IMR-90 (cell line): ENCODE results near the gene RAB1A. TPM values are rescaled to one million over a fixed set of nuclear protein-coding genes. Genes with fewer than 3 reads are reported as not detected.

Experiments used
- ATAC-seq: fragments of 200-7000 bp; cut with Tn5 transposase; 2 replicates; pipeline ENCODE4 v1.9.1; 2020; ENCODE audit warnings: low read depth, mild to moderate bottlenecking, moderate library complexity
- BruUV-seq: library from RNA; stranded (reverse); fragments of 400-500 nt; replicated peaks from 2 replicates; lab custom pipeline; 2021; lab: Mats Ljungman, UMichigan
- CTCF ChIA-PET: fragments of 300-600 bp; formaldehyde crosslinking; extraction: SDS; loops from one replicate; lab custom pipeline; 2021; ENCODE audit warnings: antibody characterized with exemption; lab: Yijun Ruan, JAX
- POLR2A ChIA-PET: fragments of 300-600 bp; sonication (Branson Sonifier 250); formaldehyde crosslinking; loops from one replicate; lab custom pipeline; 2022; ENCODE audit warnings: antibody characterized with exemption; ENCODE audit not compliant: unreplicated experiment; lab: Charles Lee
- DNase-seq: peaks from one replicate; pipeline ENCODE4 v3.0.0; 2013
- H2AFZ ChIP-seq: replicated peaks from 2 replicates; pipeline ENCODE3; 2013; ENCODE audit warnings: low read length, mild to moderate bottlenecking; ENCODE audit not compliant: poor library complexity
- H2AK5ac ChIP-seq: 2 replicates; pipeline ENCODE4 v1.6.1; 2013; ENCODE audit warnings: low read depth, low read length, inconsistent platforms
- H2AK9ac ChIP-seq: replicated peaks from 2 replicates; pipeline ENCODE3; 2013; ENCODE audit warnings: mild to moderate bottlenecking, low read depth, low read length, moderate library complexity; ENCODE audit not compliant: poor library complexity
- H2BK120ac ChIP-seq: 2 replicates; pipeline ENCODE4 v1.6.1; 2013; ENCODE audit warnings: low read depth, low read length, inconsistent platforms
- H2BK15ac ChIP-seq: 3 replicates; pipeline ENCODE4 v1.6.1; 2013; ENCODE audit warnings: low read depth, low read length, inconsistent platforms
- H2BK20ac ChIP-seq: 2 replicates; pipeline ENCODE4 v1.6.1; 2013; ENCODE audit warnings: low read depth, mild to moderate bottlenecking, inconsistent platforms, low read length, moderate library complexity
- H2BK5ac ChIP-seq: 2 replicates; pipeline ENCODE4 v1.6.1; 2013; ENCODE audit warnings: mild to moderate bottlenecking, low read depth, low read length, inconsistent platforms; ENCODE audit not compliant: poor library complexity, severe bottlenecking
- H3K14ac ChIP-seq: replicated peaks from 2 replicates; pipeline ENCODE4 v1.6.1; 2013; ENCODE audit warnings: low read depth, low read length, inconsistent platforms
- H3K18ac ChIP-seq: 2 replicates; pipeline ENCODE4 v1.6.1; 2013; ENCODE audit warnings: low read depth, low read length, control low read depth
- H3K23ac ChIP-seq: 2 replicates; pipeline ENCODE4 v1.6.1; 2013; ENCODE audit warnings: low read depth, low read length, inconsistent platforms
- H3K27ac ChIP-seq: 2 replicates; pipeline ENCODE4 v1.5.1; 2013; ENCODE audit warnings: mild to moderate bottlenecking, control low read depth, low read length; ENCODE audit not compliant: insufficient read depth
- H3K27me3 ChIP-seq: 2 replicates; pipeline ENCODE4 v1.6.1; 2013; ENCODE audit warnings: low read length; ENCODE audit not compliant: control insufficient read depth, insufficient read depth
- H3K36me3 ChIP-seq: 2 replicates; pipeline ENCODE4 v1.6.1; 2013; ENCODE audit warnings: low read length, mixed read lengths; ENCODE audit not compliant: control insufficient read depth, insufficient read depth
- H3K4ac ChIP-seq: 2 replicates; pipeline ENCODE4 v1.6.1; 2013; ENCODE audit warnings: low read depth, low read length, inconsistent platforms
- H3K4me1 ChIP-seq: 2 replicates; pipeline ENCODE4 v1.6.1; 2013; ENCODE audit warnings: low read length, mixed read lengths; ENCODE audit not compliant: control insufficient read depth, insufficient read depth
- H3K4me2 ChIP-seq: 2 replicates; pipeline ENCODE4 v1.6.1; 2013; ENCODE audit warnings: low read depth, mild to moderate bottlenecking, control low read depth, low read length, moderate library complexity
- H3K4me3 ChIP-seq: 2 replicates; pipeline ENCODE4 v1.5.1; 2013; ENCODE audit warnings: low read depth, mild to moderate bottlenecking, control low read depth, low read length, moderate library complexity; ENCODE audit not compliant: insufficient read depth
- H3K56ac ChIP-seq: 2 replicates; pipeline ENCODE4 v1.6.1; 2013; ENCODE audit warnings: low read length, inconsistent platforms; ENCODE audit not compliant: insufficient read depth; ENCODE audit errors: extremely low read depth
- H3K79me1 ChIP-seq, 2 experiments: 2 replicates each; pipeline ENCODE4 v1.6.1; 2013; ENCODE audit warnings: low read length in 2 of 2, inconsistent platforms in 1 of 2, low read depth in 1 of 2
- H3K9ac ChIP-seq: 2 replicates; pipeline ENCODE4 v1.6.1; 2013; ENCODE audit warnings: low read depth, low read length, control low read depth
- H3K9me1 ChIP-seq: 2 replicates; pipeline ENCODE4 v1.6.1; 2013; ENCODE audit warnings: low read length, inconsistent platforms; ENCODE audit not compliant: insufficient read depth
- H3K9me3 ChIP-seq: 2 replicates; pipeline ENCODE4 v1.6.1; 2013; ENCODE audit warnings: low read length; ENCODE audit not compliant: control insufficient read depth, insufficient read depth
- H4K20me1 ChIP-seq: 2 replicates; pipeline ENCODE4 v1.6.1; 2013; ENCODE audit warnings: low read length, inconsistent platforms; ENCODE audit not compliant: insufficient read depth
- H4K5ac ChIP-seq: 2 replicates; pipeline ENCODE4 v1.6.1; 2013; ENCODE audit warnings: mild to moderate bottlenecking, low read depth, low read length, control low read depth
- H4K8ac ChIP-seq, 2 experiments: 2 replicates each; pipeline ENCODE4 v1.6.1; 2013; ENCODE audit warnings: low read depth in 2 of 2, low read length in 2 of 2, control low read depth in 1 of 2, inconsistent platforms in 1 of 2
- H4K91ac ChIP-seq: 2 replicates; pipeline ENCODE4 v1.6.1; 2013; ENCODE audit warnings: low read depth, low read length, inconsistent platforms; ENCODE audit not compliant: insufficient read depth
- CEBPB ChIP-seq: IDR thresholded peaks from 2 replicates; pipeline ENCODE4 v1.6.1; 2012; ENCODE audit warnings: low read depth, low read length, improper control_type of control experiment
- CTCF ChIP-seq: conservative IDR thresholded peaks from 2 replicates; pipeline ENCODE4 v1.5.1; 2012; ENCODE audit warnings: mild to moderate bottlenecking, low read depth, low read length, improper control_type of control experiment
- ELK1 ChIP-seq: fragments of 150-350 bp; IDR thresholded peaks from 2 replicates; pipeline ENCODE4 v1.6.1; 2016; ENCODE audit warnings: low read depth, mild to moderate bottlenecking, low read length, moderate library complexity, borderline replicate concordance
- MAFK ChIP-seq: IDR thresholded peaks from 2 replicates; pipeline ENCODE4 v1.6.1; 2012; ENCODE audit warnings: low read depth, low read length, improper control_type of control experiment
- MAZ ChIP-seq: IDR thresholded peaks from 2 replicates; pipeline ENCODE4 v1.6.1; 2012; ENCODE audit warnings: low read depth, mild to moderate bottlenecking, low read length, improper control_type of control experiment, moderate library complexity, borderline replicate concordance
- MXI1 ChIP-seq: IDR thresholded peaks from 2 replicates; pipeline ENCODE4 v1.6.1; 2012; ENCODE audit warnings: low read depth, mild to moderate bottlenecking, low read length, moderate library complexity, borderline replicate concordance
- USF2 ChIP-seq: fragments of 150-350 bp; IDR thresholded peaks from 2 replicates; pipeline ENCODE4 v1.6.1; 2017; ENCODE audit warnings: mild to moderate bottlenecking, antibody characterized with exemption, low read length, low read depth
- WGBS, 2 experiments: methylation state at CpG; one replicate each; pipeline versions ENCODE4 v1.1.5 to v1.1.7; 2013; ENCODE audit warnings: missing lambda C conversion rate in 2 of 2; ENCODE audit not compliant: insufficient read length in 1 of 2; ENCODE audit errors: extremely low coverage in 2 of 2; 5-methylcytosine and 5-hydroxymethylcytosine counted together
- dilution Hi-C: fragments of 300-500 bp; cut with HindIII; formaldehyde crosslinking; loops from one replicate; pipeline ENCODE4 v1.14.3; 2018; ENCODE audit warnings: low sequenced_read_pairs; ENCODE audit not compliant: unreplicated experiment
- in situ Hi-C: fragments of 300-500 bp; cut with MboI; formaldehyde crosslinking; loops from 3 replicates; pipeline ENCODE4 v1.14.3; 2019; ENCODE audit warnings: low sequenced_read_pairs, inconsistent platforms, mixed read lengths
- intact Hi-C: fragments of 100-400 bp; cut with micrococcal nuclease; formaldehyde crosslinking; loops from 2 replicates; pipeline ENCODE4 v1.10.0; 2022
- polyA plus RNA-seq, 3 experiments: library from polyadenylated mRNA; depleted of rRNA; stranded (reverse); fragments of >200 nt; gene quantifications; 2 replicates each; pipeline ENCODE4 v1.2.3, GENCODE V29; 2012; ENCODE audit warnings: low replicate concordance in 1 of 3
- total RNA-seq: library from RNA; depleted of rRNA; stranded (reverse); fragments of >200 nt; gene quantifications from 2 replicates; pipeline ENCODE4 v1.2.3, GENCODE V29; 2012

RAB1A gene
- total and polyA plus RNA-seq, 2 of the 4 experiments (the other 2 are of a cell fraction) = 114 to 169 TPM

- ChIA-PET CTCF (no interaction called here), POLR2A (interaction anchor here (0.7 kb wide), 2 partner anchors 27 to 494 kb away, joined by 8 to 14 read pairs; no protein-coding TSS in a partner anchor)
- dilution Hi-C loops = no loop called here
Observed at GRCh38 chr2:65128297-65129190, 1.4 kb downstream of the RAB1A start.

More at GRCh38 chr2:65128297-65129190, 1.4 kb downstream of the RAB1A start:
- intact Hi-C loops (loop anchor here (5.0 kb wide), 1 partner anchor 41 kb away; no protein-coding TSS in a partner anchor), in situ Hi-C loops (no loop called here)
- Histone ChIP-seq H3K79me1 (peaks cover 3 to 13% of the 10 kb centered on the region in 2 experiments; a peak in 3 of 4 replicates), H2BK120ac (no peak overlapping the region), H3K4me3 (peak overlapping the region; percentile 72), H2AK5ac (no peak overlapping the region), H2BK5ac (peak overlapping the region; percentile 90), H2AFZ (no peak overlapping the region), H3K4me1 (peaks cover 9% of the 10 kb centered on the region), H3K14ac (peak overlapping the region; percentile 56), H3K36me3 (no peaks in the 10 kb centered on the region), H3K27me3 (no peaks in the 10 kb centered on the region), H2AK9ac (no peak overlapping the region), H3K56ac (peak overlapping the region; percentile 89; the same call in 1 of the 2 replicates), H3K4ac (no peak overlapping the region), H4K5ac (no peak overlapping the region), H3K4me2 (peak overlapping the region; percentile 100), H3K9me3 (no peaks in the 10 kb centered on the region), H3K9ac (peak overlapping the region; percentile 95), H4K91ac (no peak overlapping the region), H3K18ac (no peak overlapping the region), H2BK15ac (no peak overlapping the region), H3K9me1 (peaks cover 7% of the 10 kb centered on the region; the same call in 1 of the 2 replicates), H4K20me1 (peaks cover 63% of the 10 kb centered on the region), H3K27ac (peak overlapping the region; percentile 36; the same call in 1 of the 2 replicates), H3K23ac (peak overlapping the region; percentile 88), H4K8ac (no peak overlapping the region), H2BK20ac (no peak overlapping the region)
- WGBS, 2 experiments = 71% methylated on average over 1 of the region's 8 CpGs; no CpG with 5 or more reads in 1 of the 2 experiments
- no TSS peak for BruUV-seq
- peak; percentile 45 for DNase-seq
- ATAC-seq = no peak
- no peak for TF ChIP-seq MAZ
- peak; percentile 78 for TF ChIP-seq CEBPB
- TF ChIP-seq CTCF = no peak
- peak; percentile 51; the same call in 1 of the 2 replicates for TF ChIP-seq USF2
- TF ChIP-seq MXI1 = peak; percentile 65; the same call in 1 of the 2 replicates
- TF ChIP-seq MAFK = peak; percentile 54
- TF ChIP-seq ELK1 = no peak
